Mesenchymal stem cell (in vitro differentiated cells and primary cell): ENCODE data around the gene GOLGA8K.
"Not testable (repeated sequence)": the region's sequence is repeated elsewhere in the genome, so short reads cannot be mapped to it uniquely, and the experiment has no call there.

Source experiments
- DNase-seq: peaks from one replicate; pipeline ENCODE4 v3.0.0-alpha.2; 2013
- H2AFZ ChIP-seq: one replicate; pipeline ENCODE4 v1.6.1; 2013; ENCODE audit warnings: low read depth, mild to moderate bottlenecking, control low read depth, inconsistent platforms, low read length, moderate library complexity
- H2AK5ac ChIP-seq: 2 replicates; pipeline ENCODE4 v1.6.1; 2013; ENCODE audit warnings: low read length, moderate library complexity, mild to moderate bottlenecking, inconsistent platforms; ENCODE audit not compliant: severe bottlenecking
- H2BK120ac ChIP-seq: one replicate; pipeline ENCODE4 v1.6.1; 2013; ENCODE audit warnings: low read depth, mild to moderate bottlenecking, inconsistent platforms, low read length, moderate library complexity
- H2BK12ac ChIP-seq, 2 experiments: one replicate each; pipeline ENCODE4 v1.6.1; 2013; ENCODE audit warnings: inconsistent platforms in 2 of 2, low read length in 2 of 2, mild to moderate bottlenecking in 2 of 2, moderate library complexity in 2 of 2, control low read depth in 1 of 2
- H2BK15ac ChIP-seq: one replicate; pipeline ENCODE4 v1.6.1; 2013; ENCODE audit warnings: mild to moderate bottlenecking, low read depth, inconsistent platforms; ENCODE audit not compliant: poor library complexity, severe bottlenecking
- H2BK5ac ChIP-seq: 2 replicates; pipeline ENCODE4 v1.6.1; 2013; ENCODE audit warnings: low read depth, mild to moderate bottlenecking, low read length, control low read depth, inconsistent platforms; ENCODE audit not compliant: poor library complexity, severe bottlenecking
- H3K14ac ChIP-seq, 2 experiments: one replicate each; pipeline ENCODE4 v1.6.1; 2013; ENCODE audit warnings: inconsistent platforms in 2 of 2, low read length in 2 of 2, control low read depth in 1 of 2, mild to moderate bottlenecking in 1 of 2, moderate library complexity in 1 of 2
- H3K18ac ChIP-seq, 2 experiments: one replicate each; pipeline ENCODE4 v1.6.1; 2013; ENCODE audit warnings: inconsistent platforms in 2 of 2, low read length in 2 of 2, control low read depth in 1 of 2, low read depth in 1 of 2, mild to moderate bottlenecking in 1 of 2
- H3K23ac ChIP-seq, 2 experiments: one replicate each; pipeline ENCODE4 v1.6.1; 2013; ENCODE audit warnings: inconsistent platforms in 2 of 2, low read length in 2 of 2, mild to moderate bottlenecking in 2 of 2, moderate library complexity in 2 of 2, control low read depth in 1 of 2
- H3K27ac ChIP-seq: 2 replicates; pipeline ENCODE4 v1.5.1; 2013; ENCODE audit warnings: mild to moderate bottlenecking, moderate library complexity, low read length, control low read depth, inconsistent platforms; ENCODE audit not compliant: poor library complexity, severe bottlenecking
- H3K27me3 ChIP-seq, 2 experiments: 2 replicates each; pipeline versions ENCODE4 v1.6.1 to v1.7.0; 2013; ENCODE audit warnings: low read length in 2 of 2, mild to moderate bottlenecking in 2 of 2, moderate library complexity in 2 of 2, control low read depth in 1 of 2, inconsistent platforms in 1 of 2; ENCODE audit not compliant: control insufficient read depth in 1 of 2, insufficient read depth in 1 of 2
- H3K36me3 ChIP-seq, 2 experiments: 2 replicates each; pipeline versions ENCODE4 v1.6.1 to v1.7.0; 2013; ENCODE audit warnings: low read length in 2 of 2, control low read depth in 1 of 2, inconsistent platforms in 1 of 2, low read depth in 1 of 2, mild to moderate bottlenecking in 1 of 2; ENCODE audit not compliant: insufficient read depth in 2 of 2, control insufficient read depth in 1 of 2
- H3K4ac ChIP-seq, 2 experiments: one replicate each; pipeline ENCODE4 v1.6.1; 2013; ENCODE audit warnings: inconsistent platforms in 2 of 2, low read length in 2 of 2, mild to moderate bottlenecking in 2 of 2, moderate library complexity in 2 of 2, control low read depth in 1 of 2, low read depth in 1 of 2
- H3K4me1 ChIP-seq: 2 replicates; pipeline ENCODE4 v1.6.1; 2013; ENCODE audit warnings: low read depth, low read length, control low read depth; ENCODE audit not compliant: control insufficient read depth, insufficient read depth
- H3K4me2 ChIP-seq: 2 replicates; pipeline ENCODE4 v1.6.1; 2013; ENCODE audit warnings: low read length, mild to moderate bottlenecking, inconsistent platforms; ENCODE audit not compliant: poor library complexity, severe bottlenecking
- H3K4me3 ChIP-seq, 2 experiments: 2 replicates each; pipeline versions ENCODE4 v1.5.1 to v1.7.0; 2013; ENCODE audit warnings: low read length in 2 of 2, mild to moderate bottlenecking in 2 of 2, control low read depth in 1 of 2, low read depth in 1 of 2; ENCODE audit not compliant: insufficient read depth in 1 of 2
- H3K79me1 ChIP-seq: replicated peaks from 2 replicates; pipeline ENCODE4 v1.6.1; 2013; ENCODE audit warnings: mild to moderate bottlenecking, control low read depth, low read length, inconsistent platforms; ENCODE audit not compliant: poor library complexity, severe bottlenecking
- H3K9ac ChIP-seq: 2 replicates; pipeline ENCODE4 v1.7.0; 2013; ENCODE audit warnings: mild to moderate bottlenecking, low read length, moderate library complexity
- H3K9me3 ChIP-seq: 2 replicates; pipeline ENCODE4 v1.7.0; 2013; ENCODE audit warnings: mild to moderate bottlenecking, low read length; ENCODE audit not compliant: control insufficient read depth
- H4K8ac ChIP-seq: one replicate; pipeline ENCODE4 v1.6.1; 2013; ENCODE audit warnings: inconsistent platforms, mild to moderate bottlenecking, low read length, moderate library complexity
- H4K91ac ChIP-seq: one replicate; pipeline ENCODE4 v1.6.1; 2013; ENCODE audit warnings: mild to moderate bottlenecking, low read length, inconsistent platforms
- WGBS: methylation state at CpG from one replicate; pipeline ENCODE4 v1.1.7; 2013; ENCODE audit warnings: mixed read lengths; 5-methylcytosine and 5-hydroxymethylcytosine counted together

Gene GOLGA8K

GRCh38 chr15:32358462-32358861, 44.6 kb downstream of the GOLGA8K start:
- not testable (repeated sequence) for H2AK5ac ChIP-seq, H3K27me3 ChIP-seq, H2BK120ac ChIP-seq, H3K27ac ChIP-seq, H4K91ac ChIP-seq, H3K79me1 ChIP-seq, H3K4me3 ChIP-seq, H2BK12ac ChIP-seq, H4K8ac ChIP-seq, H3K4me2 ChIP-seq, H3K4me1 ChIP-seq, H3K9me3 ChIP-seq, H3K9ac ChIP-seq, H3K23ac ChIP-seq, H2BK5ac ChIP-seq, H3K36me3 ChIP-seq, H2BK15ac ChIP-seq, H3K18ac ChIP-seq, DNase-seq, H3K14ac ChIP-seq, H2AFZ ChIP-seq, H3K4ac ChIP-seq
- WGBS = 86% methylated on average over 1 of the region's 1 CpG

GRCh38 chr15:32356909-32357308, 46.2 kb downstream of the GOLGA8K start:
- H4K91ac ChIP-seq, H3K23ac ChIP-seq: not testable (repeated sequence)

GRCh38 chr15:32352748-32353147, 50.3 kb downstream of the GOLGA8K start:
- H3K4me3 ChIP-seq, H2AFZ ChIP-seq, H3K9ac ChIP-seq, H3K4me2 ChIP-seq, H3K36me3 ChIP-seq, DNase-seq, H3K27me3 ChIP-seq, H2BK15ac ChIP-seq, H3K79me1 ChIP-seq, H4K91ac ChIP-seq, H4K8ac ChIP-seq, H3K14ac ChIP-seq, H3K18ac ChIP-seq, H2BK5ac ChIP-seq, H2AK5ac ChIP-seq, H3K9me3 ChIP-seq, H2BK120ac ChIP-seq, H3K4me1 ChIP-seq, H2BK12ac ChIP-seq, H3K27ac ChIP-seq, H3K23ac ChIP-seq, H3K4ac ChIP-seq: not testable (repeated sequence)
- WGBS = no CpG with 5 or more reads among the region's 7 CpGs

More at GRCh38 chr15:32356909-32357308, 46.2 kb downstream of the GOLGA8K start:
- H3K18ac ChIP-seq, H3K4ac ChIP-seq, H2BK12ac ChIP-seq, H3K4me2 ChIP-seq, H4K8ac ChIP-seq, H2AFZ ChIP-seq, H2BK5ac ChIP-seq, H3K9ac ChIP-seq, H3K4me1 ChIP-seq, H3K79me1 ChIP-seq, H2BK15ac ChIP-seq, H3K27me3 ChIP-seq, H2BK120ac ChIP-seq, H3K9me3 ChIP-seq, H3K4me3 ChIP-seq, H2AK5ac ChIP-seq, H3K36me3 ChIP-seq, DNase-seq, H3K27ac ChIP-seq, H3K14ac ChIP-seq: not testable (repeated sequence)

- not testable (repeated sequence) for H3K79me1 ChIP-seq, H3K4me2 ChIP-seq, H4K91ac ChIP-seq, H2BK15ac ChIP-seq, H3K18ac ChIP-seq, H2BK120ac ChIP-seq, H2BK5ac ChIP-seq, H3K14ac ChIP-seq, H2AK5ac ChIP-seq, H3K27ac ChIP-seq, DNase-seq, H3K27me3 ChIP-seq, H3K4me3 ChIP-seq, H4K8ac ChIP-seq, H3K9me3 ChIP-seq, H2BK12ac ChIP-seq, H2AFZ ChIP-seq, H3K4me1 ChIP-seq, H3K9ac ChIP-seq, H3K23ac ChIP-seq, H3K36me3 ChIP-seq, H3K4ac ChIP-seq
- WGBS = no CpG with 5 or more reads among the region's 4 CpGs
Observed at GRCh38 chr15:32350563-32351220, 52.4 kb downstream of the GOLGA8K start.
